HK-2 (cell line): ENCODE measurements around the gene PRODH2.
A peak's percentile ranks its signal among the peaks of the same experiment; 100 is the strongest.

Experiments
- DNase-seq: peaks from one replicate; pipeline ENCODE4 v3.0.0-alpha.2; 2018; ENCODE audit not compliant: unreplicated experiment

The PRODH2 gene, protein sequence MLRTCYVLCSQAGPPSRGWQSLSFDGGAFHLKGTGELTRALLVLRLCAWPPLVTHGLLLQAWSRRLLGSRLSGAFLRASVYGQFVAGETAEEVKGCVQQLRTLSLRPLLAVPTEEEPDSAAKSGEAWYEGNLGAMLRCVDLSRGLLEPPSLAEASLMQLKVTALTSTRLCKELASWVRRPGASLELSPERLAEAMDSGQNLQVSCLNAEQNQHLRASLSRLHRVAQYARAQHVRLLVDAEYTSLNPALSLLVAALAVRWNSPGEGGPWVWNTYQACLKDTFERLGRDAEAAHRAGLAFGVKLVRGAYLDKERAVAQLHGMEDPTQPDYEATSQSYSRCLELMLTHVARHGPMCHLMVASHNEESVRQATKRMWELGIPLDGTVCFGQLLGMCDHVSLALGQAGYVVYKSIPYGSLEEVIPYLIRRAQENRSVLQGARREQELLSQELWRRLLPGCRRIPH

DNA sequence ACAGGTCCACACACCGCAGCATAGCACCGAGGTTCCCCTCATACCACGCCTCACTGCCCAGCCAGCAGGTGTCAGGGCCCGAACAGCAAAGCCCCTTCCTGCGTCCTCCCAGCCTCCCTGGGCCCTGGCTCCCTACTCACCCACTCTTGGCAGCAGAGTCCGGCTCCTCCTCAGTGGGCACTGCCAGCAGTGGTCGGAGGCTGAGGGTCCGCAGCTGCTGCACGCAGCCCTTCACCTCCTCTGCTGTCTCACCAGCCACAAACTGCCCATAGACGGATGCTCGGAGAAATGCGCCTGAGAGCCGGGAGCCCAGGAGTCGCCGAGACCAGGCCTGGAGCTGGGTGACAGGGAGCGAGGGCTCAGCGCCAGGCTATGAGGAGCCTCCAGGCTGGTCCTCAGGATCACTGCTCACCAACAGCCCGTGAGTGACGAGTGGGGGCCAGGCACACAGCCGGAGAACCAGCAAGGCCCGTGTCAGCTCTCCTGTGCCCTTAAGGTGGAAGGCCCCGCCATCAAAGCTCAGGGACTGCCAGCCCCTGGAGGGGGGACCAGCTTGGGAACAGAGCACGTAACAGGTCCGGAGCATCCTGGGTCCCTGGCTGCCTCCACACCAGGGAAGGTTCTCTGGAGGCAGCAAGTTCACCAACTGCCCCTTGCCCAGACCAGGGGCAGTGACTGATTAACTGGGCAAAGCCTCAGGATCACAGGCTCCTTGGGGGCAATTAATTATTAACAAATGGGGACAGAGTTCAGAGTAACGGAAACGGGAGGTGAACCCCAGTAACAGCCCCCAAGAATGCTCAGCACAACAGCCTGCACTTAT is at the start of gene PRODH2:
PRODH2 (minus strand) TSS at position 626 of the 823 bp plus-strand sequence; CDS start at position 586, 40 bp downstream.
- DNase-seq = no peak

DNA sequence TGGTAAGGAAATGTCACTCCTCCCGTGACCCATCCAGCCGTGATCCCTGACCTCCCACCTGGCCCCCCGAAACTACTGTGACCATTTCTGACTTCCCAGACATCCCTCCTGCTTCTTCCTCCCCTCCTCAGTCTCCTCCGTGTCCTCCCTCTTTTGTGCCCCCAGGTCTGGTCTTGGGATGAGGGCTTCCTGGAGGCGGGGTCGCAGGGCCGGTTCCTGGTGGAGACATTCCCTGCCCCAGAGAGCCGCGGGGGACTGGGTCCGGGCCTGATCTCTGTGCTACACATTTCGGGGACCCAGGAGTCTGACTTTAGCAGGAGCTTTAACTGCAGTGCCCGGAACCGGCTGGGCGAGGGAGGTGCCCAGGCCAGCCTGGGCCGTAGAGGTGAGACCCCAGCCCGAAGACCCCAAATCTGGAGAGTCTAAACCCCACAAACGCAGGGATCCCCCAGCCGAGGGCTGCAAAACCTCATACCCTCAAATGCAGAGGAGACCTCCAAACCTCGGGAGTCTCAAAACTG is 49.1 kb upstream of the PRODH2 start:
- DNase-seq = no peak

DNA sequence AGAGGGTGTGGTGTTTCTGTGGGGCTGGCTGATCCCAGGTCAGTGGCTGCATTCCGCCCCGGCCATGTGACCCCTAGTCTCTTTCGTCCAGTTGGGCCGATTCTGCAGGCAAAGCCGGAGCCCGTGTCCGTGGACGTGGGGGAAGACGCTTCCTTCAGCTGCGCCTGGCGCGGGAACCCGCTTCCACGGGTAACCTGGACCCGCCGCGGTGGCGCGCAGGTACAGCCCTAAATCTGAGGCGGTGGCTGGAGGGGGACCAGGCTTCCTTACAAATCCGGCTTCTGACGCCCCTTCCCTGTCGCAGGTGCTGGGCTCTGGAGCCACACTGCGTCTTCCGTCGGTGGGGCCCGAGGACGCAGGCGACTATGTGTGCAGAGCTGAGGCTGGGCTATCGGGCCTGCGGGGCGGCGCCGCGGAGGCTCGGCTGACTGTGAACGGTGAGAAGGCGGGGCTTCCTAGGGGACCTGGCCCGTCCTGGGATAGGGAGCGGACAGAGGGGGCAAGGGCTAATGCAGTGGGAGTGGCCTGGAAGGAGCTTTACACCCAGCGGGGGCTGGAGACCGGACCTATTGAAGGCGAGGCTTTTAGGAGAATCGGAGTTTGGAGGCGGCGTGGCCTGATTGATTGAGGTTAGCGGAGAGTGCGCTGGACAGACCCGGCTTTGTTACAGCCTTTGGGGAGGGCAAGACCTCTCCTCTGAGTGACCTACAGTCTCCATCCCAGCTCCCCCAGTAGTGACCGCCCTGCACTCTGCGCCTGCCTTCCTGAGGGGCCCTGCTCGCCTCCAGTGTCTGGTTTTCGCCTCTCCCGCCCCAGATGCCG is 48.4 kb upstream of the PRODH2 start:
- DNase-seq = no peak

DNA sequence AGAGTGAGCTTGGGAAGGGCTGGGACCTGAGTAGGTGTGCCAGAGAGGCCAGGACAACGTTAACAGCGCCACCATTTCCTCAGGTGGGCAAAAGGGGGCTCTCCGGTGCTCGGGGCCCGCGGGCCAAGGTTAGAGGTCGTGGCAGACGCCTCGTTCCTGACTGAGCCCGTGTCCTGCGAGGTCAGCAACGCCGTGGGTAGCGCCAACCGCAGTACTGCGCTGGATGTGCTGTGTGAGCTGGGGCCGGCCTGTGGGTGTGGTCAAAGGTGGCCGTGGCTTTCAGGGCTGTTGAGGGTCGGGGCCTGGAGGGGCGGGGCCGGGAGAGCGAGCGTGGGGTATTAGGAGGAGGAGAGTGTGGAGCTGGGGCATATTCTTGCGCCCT is 47.8 kb upstream of the PRODH2 start:
- DNase-seq = no peak

DNA sequence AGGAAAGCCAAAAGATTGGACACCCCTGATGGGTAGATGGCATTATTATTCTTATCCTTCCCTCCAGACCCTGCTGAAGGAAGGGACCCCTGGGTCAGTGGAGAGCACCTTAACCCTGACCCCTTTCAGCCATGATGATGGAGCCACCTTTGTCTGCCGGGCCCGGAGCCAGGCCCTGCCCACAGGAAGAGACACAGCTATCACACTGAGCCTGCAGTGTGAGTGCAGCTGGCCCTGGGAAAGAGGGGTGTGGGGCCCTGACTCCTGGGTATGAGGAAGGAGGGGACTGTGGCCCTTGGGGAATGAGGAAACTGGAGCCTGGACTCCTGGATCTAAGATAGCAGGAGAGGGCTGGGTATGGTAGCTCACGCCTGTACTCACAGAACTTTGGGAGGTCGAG is 46.8 kb upstream of the PRODH2 start:
- DNase-seq = no peak

DNA sequence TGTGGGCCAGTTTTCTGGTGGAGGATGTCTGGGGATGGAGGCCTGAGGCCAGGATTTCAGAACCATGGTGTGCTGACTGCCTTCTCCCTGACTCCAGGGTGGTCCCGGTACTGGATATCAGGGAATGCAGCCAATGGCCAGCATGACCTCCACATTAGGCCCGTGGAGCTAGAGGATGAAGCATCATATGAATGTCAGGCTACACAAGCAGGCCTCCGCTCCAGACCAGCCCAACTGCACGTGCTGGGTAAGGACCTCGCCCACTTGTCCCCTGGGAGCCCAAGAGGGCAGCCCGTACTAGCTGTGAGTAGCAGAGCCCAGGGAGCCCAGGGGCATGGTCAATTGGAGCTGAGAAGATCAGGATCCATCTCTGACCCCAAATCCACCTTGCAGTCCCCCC is 45.7 kb upstream of the PRODH2 start:
- no peak for DNase-seq

DNA sequence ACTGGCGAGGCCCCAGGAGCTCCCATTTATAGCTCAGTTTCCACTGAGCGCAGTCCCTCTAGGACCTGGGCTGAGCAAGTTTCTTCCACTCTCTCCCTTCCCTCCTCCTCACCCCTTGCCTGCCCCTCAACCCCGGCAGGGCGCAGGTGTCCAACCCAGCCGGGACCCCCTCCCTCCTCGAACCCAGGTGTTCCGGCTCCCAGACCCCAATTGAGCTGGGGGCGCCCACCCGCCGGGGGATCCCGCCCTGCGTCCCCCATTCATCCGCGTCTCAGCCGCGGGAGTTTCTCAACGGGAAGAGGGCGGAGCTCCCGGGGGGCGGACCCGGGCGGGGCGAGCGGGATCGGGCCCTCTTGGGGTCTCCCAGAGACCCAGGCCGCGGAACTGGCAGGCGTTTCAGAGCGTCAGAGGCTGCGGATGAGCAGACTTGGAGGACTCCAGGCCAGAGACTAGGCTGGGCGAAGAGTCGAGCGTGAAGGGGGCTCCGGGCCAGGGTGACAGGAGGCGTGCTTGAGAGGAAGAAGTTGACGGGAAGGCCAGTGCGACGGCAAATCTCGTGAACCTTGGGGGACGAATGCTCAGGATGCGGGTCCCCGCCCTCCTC is 44.0 kb upstream of the PRODH2 start, which contains the start of gene KIRREL2:
KIRREL2 (plus strand) TSS at position 366 of the 604 bp plus-strand sequence; CDS start at position 575, 209 bp downstream.
- DNase-seq = no peak

DNA sequence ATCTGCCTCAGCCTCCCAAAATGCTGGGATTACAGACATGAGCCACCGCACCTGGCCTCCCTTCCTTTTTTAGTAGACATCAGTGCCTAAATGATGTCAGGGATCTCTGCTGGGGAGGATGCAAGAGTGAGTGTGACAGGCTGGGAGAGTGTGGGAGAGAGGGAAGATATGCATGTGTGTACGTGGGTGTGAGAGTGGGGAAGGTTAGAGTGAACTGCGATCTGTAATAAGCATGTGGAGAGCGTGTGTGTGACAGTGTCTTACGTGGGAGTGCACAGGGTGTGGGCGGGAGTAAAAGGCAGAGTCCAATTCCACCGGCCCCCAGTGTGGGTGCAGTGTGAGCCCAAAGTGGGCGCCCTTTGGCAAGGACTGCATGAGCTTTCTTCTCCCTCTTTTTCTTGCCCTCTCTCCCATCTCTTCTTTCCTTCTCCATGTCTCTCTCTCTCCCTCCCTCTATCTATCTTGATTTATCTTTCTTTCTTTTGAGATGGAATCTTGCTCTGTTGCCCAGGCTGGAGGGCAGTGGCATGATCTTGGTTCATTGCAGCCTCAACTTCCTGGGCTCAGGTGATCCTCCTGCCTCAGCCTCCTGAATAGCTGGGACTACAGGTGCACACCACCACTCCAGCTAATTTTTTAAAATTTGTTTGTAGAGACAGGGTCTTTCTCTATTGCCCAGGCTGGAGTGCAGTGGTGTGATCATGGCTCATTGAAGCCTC is 40.6 kb upstream of the PRODH2 start:
- DNase-seq = no peak

DNA sequence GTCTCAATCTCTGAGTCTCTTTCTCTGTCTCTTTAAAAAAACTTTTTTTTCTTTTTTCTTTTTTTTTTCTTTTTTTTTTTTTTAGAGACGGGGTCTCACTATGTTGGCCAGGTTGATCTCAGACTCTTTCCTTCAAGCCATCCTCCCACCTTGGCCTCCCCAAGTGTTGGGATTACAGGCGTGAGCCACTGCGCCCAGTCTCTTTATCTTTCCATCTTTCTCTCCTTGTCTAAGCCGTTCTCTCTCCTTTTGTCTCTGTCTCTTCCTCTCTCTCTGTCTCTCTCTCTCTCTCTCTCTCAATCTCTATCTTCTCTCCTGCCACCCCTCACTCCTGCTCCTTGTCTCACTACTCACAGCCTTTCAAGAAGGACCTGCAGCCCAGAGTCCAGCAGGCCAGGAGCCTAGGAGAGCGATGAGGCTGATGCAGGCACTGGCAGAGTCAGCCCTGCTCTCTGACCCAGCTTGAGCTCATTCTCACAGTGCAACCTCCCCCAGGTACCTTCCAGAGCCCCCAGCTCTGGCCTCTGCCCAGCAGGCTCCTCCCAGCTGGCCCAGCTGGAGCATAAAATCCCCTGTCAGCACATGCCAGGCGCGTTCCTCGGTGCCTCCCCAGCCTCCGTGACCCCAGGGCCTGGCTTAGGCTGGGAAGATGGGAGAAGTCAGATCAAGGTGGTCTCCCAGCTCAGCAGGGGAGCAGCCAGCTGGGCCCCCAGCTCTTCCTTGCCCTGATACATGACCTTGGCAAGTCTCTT is 39.6 kb upstream of the PRODH2 start, which contains the start of gene NPHS1:
NPHS1 (minus strand) TSS at position 476 of the 752 bp plus-strand sequence. CDS start 667 bp downstream, outside the sequence.
- no peak for DNase-seq

DNA sequence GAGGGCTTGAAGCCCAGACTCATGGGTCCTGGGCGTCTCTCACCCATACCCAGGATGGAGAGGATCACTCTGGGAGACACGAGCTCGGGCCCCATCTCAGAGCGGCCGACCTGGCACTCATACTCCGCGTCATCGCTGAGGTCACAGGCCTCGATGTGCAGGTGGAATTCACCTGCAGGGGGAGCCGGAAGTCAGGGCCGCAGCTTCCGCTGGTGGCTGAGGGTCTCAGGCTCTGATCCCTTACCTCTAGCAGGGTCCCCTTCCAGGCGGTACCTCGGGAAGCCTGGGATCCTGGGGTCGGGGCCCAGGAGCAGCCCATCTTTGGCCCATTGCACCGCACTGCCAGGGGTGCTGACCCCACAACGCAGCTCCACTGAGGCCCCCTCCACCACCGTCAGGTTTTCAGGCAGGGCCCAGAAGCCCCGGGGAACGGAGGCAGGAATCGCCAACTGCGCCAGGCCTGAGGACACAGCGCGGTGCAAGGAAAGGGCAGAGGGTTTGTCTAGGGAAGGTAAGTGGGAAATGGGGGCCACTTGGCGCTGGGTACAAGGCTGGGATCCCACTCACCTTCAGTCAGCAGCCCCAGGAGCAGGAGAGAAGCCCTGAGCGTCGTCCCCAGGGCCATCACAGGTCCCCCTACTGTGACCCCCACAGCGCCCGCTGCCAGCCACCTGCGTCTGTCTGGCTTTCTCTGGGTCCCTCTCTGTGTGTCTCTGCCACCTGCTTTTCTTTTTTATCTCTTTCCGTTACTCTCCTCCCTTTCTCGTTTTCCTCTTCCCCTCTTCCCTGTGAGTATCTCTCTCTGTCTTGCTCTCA is 38.8 kb upstream of the PRODH2 start:
- no peak for DNase-seq

DNA sequence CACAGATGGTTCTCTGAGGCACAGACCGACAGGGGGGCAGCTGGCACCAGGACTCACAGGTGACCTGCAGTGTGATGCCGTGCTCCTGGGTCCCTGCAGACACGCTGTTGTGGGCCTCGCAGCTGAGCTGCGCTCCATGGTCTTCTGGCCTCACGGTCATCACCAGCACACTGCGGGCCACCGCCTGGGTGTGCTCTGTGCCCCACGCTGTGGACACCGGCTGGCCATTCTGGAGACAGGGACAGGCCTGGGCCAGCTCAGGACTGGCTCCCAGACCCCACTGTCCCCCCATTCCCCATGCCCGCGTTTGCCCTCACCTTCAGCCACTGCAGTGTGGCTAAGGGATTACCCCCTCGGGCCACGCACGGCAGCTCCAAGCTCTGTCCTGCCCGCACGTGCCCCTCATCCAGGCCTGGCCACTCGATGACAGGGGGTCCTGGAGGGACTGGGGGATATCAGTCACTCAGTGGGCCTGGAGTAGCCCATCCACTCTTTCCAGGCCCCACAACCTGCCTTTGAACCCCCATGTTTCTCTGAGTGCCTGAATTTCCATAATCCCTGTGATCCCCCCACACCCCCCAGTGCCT is 36.4 kb upstream of the PRODH2 start:
- no peak for DNase-seq

DNA sequence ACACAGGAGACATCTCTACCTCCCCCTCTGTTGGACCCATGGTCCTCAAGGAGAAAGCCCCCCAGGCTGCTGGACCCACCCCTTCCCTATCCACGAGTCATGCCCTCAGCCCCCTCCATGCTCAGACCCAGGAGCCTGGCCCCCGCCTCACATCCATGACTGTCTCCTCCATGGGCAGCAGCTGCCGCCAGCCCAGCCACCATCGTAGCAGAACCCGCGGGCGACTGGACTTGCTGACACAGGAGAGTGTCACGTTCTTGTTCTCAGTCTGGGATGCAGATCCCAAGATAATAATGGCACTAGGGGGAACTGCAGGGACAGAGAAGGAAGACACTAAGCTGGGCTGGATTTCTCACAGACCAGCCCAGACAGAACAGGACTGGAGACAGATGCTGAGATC is 35.8 kb upstream of the PRODH2 start:
- no peak for DNase-seq

DNA sequence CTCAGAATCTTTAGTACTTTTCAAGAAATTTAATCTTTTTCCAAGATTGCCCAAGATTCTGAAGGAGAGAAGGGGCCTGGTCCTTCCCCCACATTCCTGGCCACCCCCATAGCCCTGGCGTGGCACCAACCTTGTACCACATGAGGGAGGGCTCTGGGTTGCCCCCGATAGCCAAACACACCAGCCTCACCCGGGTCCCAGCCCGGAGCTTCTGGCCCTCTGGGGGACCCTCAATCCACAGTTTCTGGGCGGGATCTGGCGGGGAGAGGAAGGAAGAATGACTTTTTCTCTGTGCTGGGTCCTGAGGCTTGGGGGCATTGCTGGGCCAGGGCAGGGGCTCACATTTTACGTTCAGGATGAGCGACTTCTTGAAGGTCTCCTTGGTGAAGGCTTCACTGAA is 35.3 kb upstream of the PRODH2 start:
- DNase-seq = no peak

DNA sequence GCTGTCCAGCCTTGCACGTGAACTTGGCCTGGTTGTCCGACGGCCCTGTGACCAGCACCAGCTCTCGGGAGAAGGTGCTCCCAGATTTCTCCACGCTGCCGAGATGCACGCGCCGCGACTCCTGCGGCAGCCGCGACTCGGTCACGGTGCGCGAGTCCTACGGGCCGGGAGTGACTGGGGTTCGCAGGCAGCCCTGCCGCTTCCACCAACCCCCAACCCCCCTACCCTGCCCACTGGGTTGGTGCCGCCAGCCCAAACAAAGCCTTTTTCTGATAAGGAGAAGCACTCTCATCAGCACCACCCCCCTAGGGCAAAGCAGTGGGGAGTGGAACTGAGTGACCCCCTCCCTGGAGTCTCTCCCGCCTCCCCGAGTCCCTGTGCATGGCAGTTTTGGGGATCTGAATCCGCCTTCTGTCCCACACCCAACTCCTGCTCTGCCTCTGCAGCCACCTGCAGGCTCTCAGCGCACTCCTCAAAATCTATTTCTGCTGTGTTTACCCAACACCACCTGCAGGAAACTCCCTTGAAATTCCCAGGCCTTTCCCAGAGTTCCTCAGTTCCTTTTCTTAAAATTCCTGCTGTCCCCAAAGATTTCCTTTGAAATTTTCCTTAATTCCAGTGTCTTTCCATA is 33.5 kb upstream of the PRODH2 start:
- DNase-seq = no peak

DNA sequence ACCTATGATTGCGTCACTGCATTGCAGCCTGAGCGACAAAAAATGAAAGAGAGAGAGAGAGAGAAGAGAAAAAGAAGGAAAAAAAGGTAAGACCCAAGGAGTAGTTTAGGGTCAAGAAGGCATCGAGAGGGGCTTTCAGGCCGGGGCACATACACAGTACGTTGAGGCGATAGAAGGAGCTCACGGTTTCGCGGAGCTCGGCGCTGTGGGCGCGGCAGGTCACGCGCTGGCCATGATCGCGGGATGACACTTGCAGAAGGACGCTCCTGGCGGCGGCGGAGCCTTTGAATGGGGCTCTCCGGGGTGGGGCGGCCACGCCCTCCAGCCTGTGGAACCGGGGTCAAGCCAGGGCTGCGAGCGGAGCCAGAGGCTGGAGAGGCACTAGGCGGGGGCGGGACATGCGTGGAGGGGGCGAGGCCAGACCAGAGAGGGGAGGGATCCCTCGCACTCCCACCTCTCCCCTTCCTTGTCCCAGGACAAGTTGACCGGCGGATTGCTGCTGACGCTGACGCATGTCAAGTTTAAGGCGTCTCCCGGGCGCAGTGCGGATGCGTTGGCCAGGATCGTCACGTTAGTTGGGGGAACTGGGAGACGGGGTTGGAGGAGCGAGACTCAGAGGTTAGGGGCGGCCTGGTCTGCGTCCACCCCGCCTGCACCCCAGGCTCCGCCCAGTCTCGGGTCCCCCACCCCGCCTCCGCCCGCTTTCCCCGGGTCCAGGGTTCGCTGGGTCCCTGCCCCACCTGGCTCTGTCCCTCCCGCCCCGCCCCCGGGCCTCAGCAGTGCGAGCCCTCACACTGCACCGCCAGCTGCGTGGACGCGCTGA is 32.8 kb upstream of the PRODH2 start:
- DNase-seq = peak; percentile 24

DNA sequence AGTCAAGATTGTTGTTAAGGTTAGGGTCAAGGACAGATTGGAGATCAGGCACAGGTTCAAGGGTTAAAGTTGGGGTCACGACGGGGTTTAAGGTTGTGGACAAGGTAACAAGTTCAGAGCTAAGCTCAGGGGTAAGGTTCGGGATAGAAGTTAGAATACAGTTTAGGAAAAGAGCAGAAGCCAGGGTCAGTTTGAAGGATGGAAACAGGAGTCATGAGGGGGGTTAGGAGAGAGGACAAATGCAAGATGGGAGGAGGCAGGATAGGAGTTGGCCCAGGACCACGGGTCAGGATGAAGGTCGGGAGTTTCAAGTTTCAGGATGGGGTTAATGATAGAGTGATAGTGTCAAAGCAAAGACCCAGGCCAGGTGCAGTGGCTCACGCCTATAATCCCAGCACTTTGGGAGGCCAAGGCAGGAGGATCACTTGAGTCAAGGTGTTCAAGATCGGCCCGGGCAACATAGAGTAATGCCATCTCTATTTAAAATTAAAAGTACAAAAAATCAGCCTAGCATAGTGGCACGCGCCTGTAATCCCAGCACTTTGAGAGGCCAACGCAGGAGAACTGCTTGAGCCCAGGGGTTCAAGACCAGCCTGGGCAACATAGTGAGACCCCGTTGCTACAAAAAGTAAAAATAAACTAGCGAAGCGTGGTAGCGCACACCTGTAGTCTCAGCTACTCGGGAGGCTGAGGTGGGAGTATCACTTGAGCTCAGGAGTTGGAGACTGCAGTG is 32.0 kb upstream of the PRODH2 start:
- no peak for DNase-seq
